T-helper 2 cell treated with Interferon-gamma antibody and Interleukin-4, amounts not matched to agents 5 μg/mL and 100 μg/mL, for 36 hours (primary cell): ENCODE data around the gene PRLR.

Experiments used
- DNase-seq: peaks from one replicate; pipeline ENCODE4 v3.0.0; 2021; ENCODE audit warnings: low spot score
- H3K27ac Mint-ChIP-seq: one replicate; pipeline ENCODE4 v1.8.0; 2021; ENCODE audit warnings: mild to moderate bottlenecking, mixed read lengths
- H3K27me3 Mint-ChIP-seq: one replicate; pipeline ENCODE4 v1.8.0; 2021; ENCODE audit warnings: low read depth, mixed read lengths
- H3K36me3 Mint-ChIP-seq: one replicate; pipeline ENCODE4 v1.8.0; 2021; ENCODE audit warnings: low read depth, mixed read lengths
- H3K4me1 Mint-ChIP-seq: one replicate; pipeline ENCODE4 v1.8.0; 2021; ENCODE audit warnings: low read depth, mixed read lengths
- H3K4me3 Mint-ChIP-seq: one replicate; pipeline ENCODE4 v1.8.0; 2022; ENCODE audit warnings: mild to moderate bottlenecking, moderate library complexity, mixed read lengths
- H3K9me3 Mint-ChIP-seq: one replicate; pipeline ENCODE4 v1.8.0; 2021; ENCODE audit warnings: mixed read lengths

The PRLR gene

GRCh38 chr5:35223787-35224395 is 6.4 kb downstream of the PRLR start:
- Mint-ChIP-seq H3K9me3 (no peaks in the 10 kb centered on the region), H3K36me3 (no peaks in the 10 kb centered on the region), H3K27me3 (peaks cover 19% of the 10 kb centered on the region), H3K27ac (no peak overlapping the region), H3K4me1 (no peaks in the 10 kb centered on the region), H3K4me3 (no peak overlapping the region)
- DNase-seq = no peak

DNA sequence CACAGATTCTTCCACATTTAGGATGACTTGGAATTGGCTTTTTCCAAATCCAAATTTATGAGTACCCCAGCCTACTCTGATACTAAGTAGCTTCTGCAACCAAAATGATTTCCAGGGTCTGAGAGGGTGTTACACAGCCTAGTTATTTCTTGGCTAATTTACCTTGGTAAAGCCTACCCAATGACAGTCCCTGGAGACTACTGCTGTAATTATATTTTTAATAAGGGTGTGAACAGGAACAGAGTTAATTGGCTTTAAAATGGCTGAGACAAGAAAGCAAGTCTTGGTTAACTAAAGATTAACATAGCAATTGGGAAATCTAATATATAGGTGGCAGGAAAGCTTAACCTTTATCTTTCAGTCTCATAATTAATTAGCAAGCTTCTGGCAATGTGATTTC is 9.3 kb downstream of the PRLR start:
- no peak overlapping the region for H3K27ac Mint-ChIP-seq
- peaks cover 6% of the 10 kb centered on the region for H3K27me3 Mint-ChIP-seq
- no peaks in the 10 kb centered on the region for H3K4me1 Mint-ChIP-seq

DNA sequence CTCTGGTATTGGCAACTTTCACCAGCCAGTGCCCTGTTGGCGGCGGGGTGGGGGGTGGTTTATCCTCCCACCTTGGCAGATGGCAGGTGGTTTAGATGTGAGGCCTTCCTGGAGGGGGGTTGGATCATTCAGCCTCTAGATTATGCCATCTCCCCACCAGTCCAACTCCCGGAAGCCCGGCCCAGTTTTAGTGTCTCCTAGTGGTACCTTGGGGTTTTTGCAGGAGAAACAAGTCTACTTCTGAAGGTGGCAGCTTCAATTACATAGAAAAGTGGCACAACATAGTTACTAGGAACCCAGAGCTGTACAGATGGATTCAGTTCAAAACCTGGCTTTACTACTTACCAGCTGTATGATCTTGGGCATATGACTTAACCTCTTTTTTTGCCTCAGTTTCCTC is 11.3 kb downstream of the PRLR start:
- Mint-ChIP-seq H3K4me1 (no peaks in the 10 kb centered on the region), H3K27me3 (peaks cover 3% of the 10 kb centered on the region), H3K4me3 (no peak overlapping the region), H3K27ac (no peak overlapping the region), H3K9me3 (no peaks in the 10 kb centered on the region), H3K36me3 (no peaks in the 10 kb centered on the region)
- no peak for DNase-seq

More for the DNA sequence above, 9.3 kb downstream of the PRLR start:
- no peaks in the 10 kb centered on the region for H3K36me3 Mint-ChIP-seq
- H3K9me3 Mint-ChIP-seq = no peaks in the 10 kb centered on the region
- no peak for DNase-seq
- H3K4me3 Mint-ChIP-seq = no peak overlapping the region

DNA sequence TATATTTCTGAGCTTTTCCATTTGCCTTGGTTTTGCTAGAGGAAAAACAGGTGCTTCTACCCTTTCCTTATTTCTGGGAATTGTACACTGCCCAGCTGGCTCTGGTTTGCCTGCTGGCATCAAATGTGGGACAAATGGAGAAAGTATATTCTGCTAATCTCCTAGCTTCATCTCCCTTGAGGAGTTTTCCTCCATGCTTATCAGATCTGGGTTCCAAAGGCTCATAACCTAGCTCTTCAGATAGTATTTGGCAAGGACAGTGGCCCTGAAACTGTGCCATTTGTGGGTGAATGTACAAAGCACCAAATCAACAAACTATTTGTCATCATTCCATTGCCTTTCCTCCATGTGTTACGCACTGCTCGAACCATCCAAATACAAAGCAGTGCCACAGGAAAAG is 16.2 kb downstream of the PRLR start:
- H3K27ac Mint-ChIP-seq = no peak overlapping the region
- no peak for DNase-seq
- H3K27me3 Mint-ChIP-seq = no peaks in the 10 kb centered on the region
- no peaks in the 10 kb centered on the region for H3K9me3 Mint-ChIP-seq
- no peaks in the 10 kb centered on the region for H3K36me3 Mint-ChIP-seq
- H3K4me3 Mint-ChIP-seq = no peak overlapping the region
- H3K4me1 Mint-ChIP-seq = no peaks in the 10 kb centered on the region

GRCh38 chr5:35213608-35214007 is 16.7 kb downstream of the PRLR start:
- H3K27me3 Mint-ChIP-seq = no peaks in the 10 kb centered on the region
- H3K9me3 Mint-ChIP-seq = no peaks in the 10 kb centered on the region
- H3K27ac Mint-ChIP-seq = no peak overlapping the region
- no peaks in the 10 kb centered on the region for H3K4me1 Mint-ChIP-seq
- H3K36me3 Mint-ChIP-seq = no peaks in the 10 kb centered on the region
- H3K4me3 Mint-ChIP-seq = no peak overlapping the region
- no peak for DNase-seq

- H3K27ac Mint-ChIP-seq = no peak overlapping the region
- peaks cover 6% of the 10 kb centered on the region for H3K27me3 Mint-ChIP-seq
- no peaks in the 10 kb centered on the region for H3K36me3 Mint-ChIP-seq
- no peak for DNase-seq
- H3K4me3 Mint-ChIP-seq = no peak overlapping the region
- no peaks in the 10 kb centered on the region for H3K9me3 Mint-ChIP-seq
- no peaks in the 10 kb centered on the region for H3K4me1 Mint-ChIP-seq
Measured at GRCh38 chr5:35212122-35212982, 17.9 kb downstream of the PRLR start.

GRCh38 chr5:35209862-35210261 is 20.4 kb downstream of the PRLR start:
- Mint-ChIP-seq H3K4me1 (no peaks in the 10 kb centered on the region), H3K27ac (no peak overlapping the region), H3K27me3 (peaks cover 9% of the 10 kb centered on the region), H3K36me3 (no peaks in the 10 kb centered on the region), H3K9me3 (no peaks in the 10 kb centered on the region), H3K4me3 (no peak overlapping the region)
- no peak for DNase-seq

GRCh38 chr5:35205606-35206005 is 24.7 kb downstream of the PRLR start:
- Mint-ChIP-seq H3K36me3 (no peaks in the 10 kb centered on the region), H3K27ac (no peak overlapping the region), H3K9me3 (no peaks in the 10 kb centered on the region), H3K4me1 (no peaks in the 10 kb centered on the region), H3K4me3 (no peak overlapping the region), H3K27me3 (peaks cover 11% of the 10 kb centered on the region)
- no peak for DNase-seq

GRCh38 chr5:35205186-35205585 is 25.1 kb downstream of the PRLR start:
- H3K27ac Mint-ChIP-seq = no peak overlapping the region
- H3K4me1 Mint-ChIP-seq = no peaks in the 10 kb centered on the region
- H3K4me3 Mint-ChIP-seq = no peak overlapping the region

GRCh38 chr5:35203403-35203802 is 26.9 kb downstream of the PRLR start:
- Mint-ChIP-seq H3K27ac (no peak overlapping the region), H3K9me3 (no peaks in the 10 kb centered on the region), H3K4me1 (no peaks in the 10 kb centered on the region), H3K27me3 (peaks cover 17% of the 10 kb centered on the region), H3K36me3 (no peaks in the 10 kb centered on the region), H3K4me3 (no peak overlapping the region)
- DNase-seq = no peak

More at GRCh38 chr5:35205186-35205585, 25.1 kb downstream of the PRLR start:
- peaks cover 14% of the 10 kb centered on the region for H3K27me3 Mint-ChIP-seq
- no peak for DNase-seq
- no peaks in the 10 kb centered on the region for H3K9me3 Mint-ChIP-seq
- no peaks in the 10 kb centered on the region for H3K36me3 Mint-ChIP-seq

GRCh38 chr5:35202319-35203111 is 27.8 kb downstream of the PRLR start:
- no peak for DNase-seq
- H3K27me3 Mint-ChIP-seq = peaks cover 11% of the 10 kb centered on the region

GRCh38 chr5:35201291-35201690 is 29.0 kb downstream of the PRLR start:
- no peak overlapping the region for H3K27ac Mint-ChIP-seq
- no peaks in the 10 kb centered on the region for H3K9me3 Mint-ChIP-seq
- H3K4me1 Mint-ChIP-seq = no peaks in the 10 kb centered on the region
- no peak for DNase-seq
- H3K36me3 Mint-ChIP-seq = no peaks in the 10 kb centered on the region
- H3K27me3 Mint-ChIP-seq = peaks cover 11% of the 10 kb centered on the region
- H3K4me3 Mint-ChIP-seq = no peak overlapping the region

More at GRCh38 chr5:35202319-35203111, 27.8 kb downstream of the PRLR start:
- Mint-ChIP-seq H3K4me3 (no peak overlapping the region), H3K36me3 (no peaks in the 10 kb centered on the region), H3K9me3 (no peaks in the 10 kb centered on the region), H3K4me1 (no peaks in the 10 kb centered on the region), H3K27ac (no peak overlapping the region)

GRCh38 chr5:35199886-35200285 is 30.4 kb downstream of the PRLR start:
- no peaks in the 10 kb centered on the region for H3K36me3 Mint-ChIP-seq
- H3K9me3 Mint-ChIP-seq = no peaks in the 10 kb centered on the region
- peaks cover 8% of the 10 kb centered on the region for H3K27me3 Mint-ChIP-seq
- H3K4me3 Mint-ChIP-seq = no peak overlapping the region
- DNase-seq = no peak
- no peaks in the 10 kb centered on the region for H3K4me1 Mint-ChIP-seq
- H3K27ac Mint-ChIP-seq = no peak overlapping the region

DNA sequence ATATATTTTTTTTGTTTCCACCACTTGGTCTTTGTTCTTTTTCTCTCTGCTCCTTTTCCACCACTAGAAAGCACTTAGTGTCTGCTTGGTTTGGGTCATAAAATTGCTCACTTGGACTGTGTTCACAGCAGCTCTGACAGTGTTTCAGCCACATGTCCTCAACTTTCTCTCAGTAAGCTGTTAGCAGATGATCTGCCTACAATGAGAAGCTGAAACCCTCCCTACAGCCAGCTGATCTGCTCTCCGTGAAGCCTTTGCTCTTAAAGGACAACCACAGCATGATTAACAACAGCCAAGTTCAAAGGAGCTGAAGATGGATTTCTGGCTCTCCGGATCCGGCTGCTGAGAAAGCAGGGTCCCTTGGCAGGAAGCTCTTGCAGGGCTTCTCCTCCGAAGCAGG is 31.6 kb downstream of the PRLR start:
- no peak for DNase-seq
- no peaks in the 10 kb centered on the region for H3K36me3 Mint-ChIP-seq
- no peak overlapping the region for H3K27ac Mint-ChIP-seq
- H3K27me3 Mint-ChIP-seq = peaks cover 8% of the 10 kb centered on the region
- no peaks in the 10 kb centered on the region for H3K9me3 Mint-ChIP-seq
- no peak overlapping the region for H3K4me3 Mint-ChIP-seq
- no peaks in the 10 kb centered on the region for H3K4me1 Mint-ChIP-seq
